GM18507 (cell line): ENCODE data around the gene WWOX.

Experiments
- DNase-seq: peaks from one replicate; pipeline ENCODE4 v3.0.0; 2011; ENCODE audit warnings: low read depth; ENCODE audit not compliant: insufficient read length; ENCODE audit errors: extremely low spot score
- FAIRE-seq: peaks from 2 replicates; lab custom pipeline; 2011; peaks lifted over from hg19 to GRCh38; lab: Jason Lieb, UNC

The WWOX gene

DNA sequence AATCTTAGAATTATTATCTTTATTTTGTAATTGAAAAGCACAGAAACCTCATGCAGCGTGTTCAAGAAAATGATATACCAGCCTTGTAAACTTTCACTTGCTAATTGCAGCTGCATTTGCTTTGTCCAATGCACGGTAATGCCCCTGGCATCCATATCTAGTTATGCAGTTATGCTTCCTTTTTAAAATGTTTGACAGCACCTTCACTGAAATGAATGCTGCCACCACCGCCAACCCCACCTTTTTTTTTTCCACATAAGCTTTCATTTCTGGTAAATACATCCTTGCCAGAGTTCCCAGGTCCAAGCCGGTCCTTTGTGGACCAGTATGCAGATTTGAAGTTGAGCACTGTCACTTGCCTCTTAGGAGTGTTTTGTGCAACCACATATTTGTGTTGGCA is 338.8 kb downstream of the WWOX start:
- no peak for DNase-seq
- no peak for FAIRE-seq

DNA sequence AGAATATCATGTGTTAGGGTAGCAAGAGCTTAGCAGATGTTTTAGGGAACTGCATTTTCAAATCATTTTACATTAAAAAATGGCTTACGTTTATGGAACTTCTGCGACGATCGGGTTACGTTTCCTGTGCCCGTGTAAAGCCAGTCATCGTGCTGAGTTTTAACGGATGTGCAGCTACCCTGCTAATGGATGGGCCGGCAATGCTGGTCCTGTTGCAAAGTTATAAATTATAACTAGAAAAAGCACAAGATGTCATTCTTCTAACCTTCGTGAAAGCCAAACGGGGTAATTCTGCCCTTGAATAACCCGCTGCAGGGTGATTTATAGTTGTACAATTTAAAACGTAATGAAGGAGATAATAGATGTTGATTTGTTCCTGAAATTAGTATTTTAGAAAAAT is 339.2 kb downstream of the WWOX start:
- DNase-seq = no peak
- FAIRE-seq = no peak

DNA sequence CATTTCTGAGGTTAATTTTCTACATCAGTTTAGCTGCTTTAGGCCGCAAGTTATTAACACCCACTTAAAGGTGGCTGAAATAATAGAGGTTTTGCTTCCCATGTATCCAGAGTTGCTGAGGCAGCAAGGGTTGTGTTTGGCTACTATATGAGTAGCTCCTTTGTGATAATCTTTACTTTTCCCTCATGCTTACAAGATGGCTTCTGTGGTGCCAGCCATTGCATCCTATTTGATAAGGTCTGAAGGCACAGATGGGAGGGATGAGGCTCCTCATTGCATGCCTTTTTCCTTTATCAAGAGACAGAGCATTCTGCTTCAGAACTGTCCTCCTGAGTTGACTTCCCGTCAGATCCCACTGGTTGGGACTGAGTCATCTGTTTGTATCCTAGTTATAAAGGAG is 340.2 kb downstream of the WWOX start:
- DNase-seq (no peak), FAIRE-seq (no peak)

DNA sequence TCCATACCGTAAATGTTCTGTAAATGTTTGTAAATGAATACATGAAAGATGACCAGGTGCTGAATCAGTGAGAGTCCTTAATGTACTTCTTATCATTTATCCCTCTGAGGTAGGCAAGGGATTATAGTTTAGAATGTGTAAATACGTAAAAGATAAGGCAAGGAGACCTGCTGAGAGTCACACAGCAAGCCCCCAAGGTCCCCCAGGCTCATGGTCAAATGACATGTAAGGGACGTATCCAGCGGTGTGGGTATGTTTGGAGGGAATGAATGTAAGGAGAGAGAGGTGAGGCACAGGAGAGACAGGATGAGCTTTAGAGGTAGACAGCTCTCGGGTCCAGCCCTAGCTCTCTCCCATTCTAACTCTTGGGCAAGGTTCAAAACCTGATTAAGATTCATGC is 341.8 kb downstream of the WWOX start:
- FAIRE-seq = no peak
- no peak for DNase-seq

DNA sequence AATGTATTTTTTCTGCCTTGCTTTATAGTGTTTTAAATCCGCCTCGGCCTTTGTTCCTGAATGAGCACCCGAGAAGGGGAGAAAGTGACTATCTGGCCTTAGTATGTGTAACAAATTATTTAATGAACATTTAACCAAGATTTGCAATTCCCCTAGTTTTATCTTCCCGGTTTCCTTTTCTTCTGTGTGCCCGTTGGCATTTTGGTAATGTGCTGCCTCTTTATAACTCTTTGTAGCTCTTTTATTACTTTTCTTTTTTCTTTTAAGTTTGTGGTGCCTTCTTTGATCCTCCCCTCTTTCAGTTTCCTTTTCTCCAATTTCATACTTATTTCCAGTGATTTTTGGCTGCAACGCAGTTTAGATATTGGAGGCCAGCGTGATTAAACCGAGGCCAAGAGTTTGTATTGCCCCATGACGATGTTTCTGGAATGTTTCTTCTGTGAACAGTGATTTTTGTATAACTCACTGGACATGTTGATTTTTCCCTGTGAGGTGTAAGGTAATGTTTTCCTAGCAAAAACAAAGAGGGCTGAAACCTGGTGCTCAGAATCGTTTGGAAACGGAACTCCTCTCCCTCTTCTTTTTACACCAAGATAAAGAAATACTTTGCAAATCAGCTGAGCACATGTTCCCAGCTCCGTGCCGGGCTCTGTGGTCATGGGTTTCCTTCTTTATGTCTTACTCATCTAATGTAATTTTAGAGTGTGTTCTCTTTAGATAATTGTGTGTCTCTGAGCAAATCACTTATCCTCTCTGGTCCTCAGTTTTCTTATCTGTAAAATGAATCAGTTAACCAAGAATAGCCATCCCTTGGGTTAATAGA is 344.3 kb downstream of the WWOX start:
- FAIRE-seq (no peak), DNase-seq (no peak)

DNA sequence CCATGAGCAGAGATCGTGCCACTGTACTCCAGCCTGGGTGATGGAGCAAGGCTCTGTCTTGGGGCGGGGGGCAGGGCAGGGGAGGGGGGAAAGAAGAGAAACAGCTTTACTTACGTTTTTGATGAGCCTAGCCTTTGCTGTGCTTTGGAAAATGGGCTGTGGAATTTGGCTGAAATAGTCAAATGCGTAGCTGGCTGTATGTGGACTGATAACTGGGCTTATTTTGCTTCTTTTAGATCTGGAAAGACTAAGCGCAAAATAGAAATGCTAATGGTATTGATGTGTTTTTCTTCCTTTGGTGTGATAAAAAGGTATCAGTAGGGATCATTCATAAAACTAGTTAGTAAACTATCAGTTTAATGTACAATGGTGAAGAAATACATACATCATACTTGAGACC is 346.4 kb downstream of the WWOX start:
- DNase-seq (no peak), FAIRE-seq (no peak)

DNA sequence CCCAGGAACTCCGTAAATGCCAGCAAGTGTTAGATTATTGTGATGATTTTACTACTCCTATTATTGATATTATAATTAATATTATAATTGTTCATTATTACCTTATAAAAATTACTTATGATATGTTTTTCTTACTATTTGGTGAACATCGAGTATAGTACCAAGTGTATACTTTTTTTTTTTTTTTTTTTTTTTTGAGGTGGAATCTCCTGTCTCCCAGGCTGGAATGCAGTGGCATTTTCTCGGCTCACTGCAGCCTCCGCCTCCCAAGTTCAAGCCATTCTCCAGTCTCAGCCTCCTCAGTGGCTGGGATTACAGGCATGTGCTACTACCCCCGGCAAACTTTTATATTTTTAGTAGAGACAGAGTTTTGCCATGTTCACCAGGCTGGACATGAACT is 347.0 kb downstream of the WWOX start:
- no peak for DNase-seq
- no peak for FAIRE-seq

DNA sequence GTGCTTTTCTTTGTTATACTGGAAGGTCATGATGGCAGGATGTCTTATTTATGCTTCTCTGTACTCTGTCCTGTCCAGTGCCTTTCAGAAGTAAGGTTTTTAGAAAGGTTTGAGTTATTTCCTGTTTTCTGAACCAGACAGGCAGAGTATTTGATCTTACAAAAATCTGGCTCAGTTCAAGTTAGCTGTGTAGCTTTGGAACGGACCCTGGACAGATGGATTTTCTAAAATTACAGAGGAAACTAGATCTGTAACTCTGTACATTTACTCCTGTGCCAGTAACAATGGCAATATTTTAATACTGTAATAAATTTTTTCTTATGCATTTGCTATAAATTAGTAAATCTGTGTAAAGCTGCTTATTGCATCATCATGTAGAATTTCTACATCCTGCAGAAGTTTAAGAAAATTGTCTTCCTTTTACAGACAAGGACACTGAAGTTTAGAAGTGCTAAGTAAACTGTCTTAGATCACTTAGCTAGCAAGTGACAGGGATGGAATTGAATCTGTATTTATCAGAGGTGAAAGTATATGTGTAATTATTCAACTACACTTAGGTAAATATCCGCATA is 347.6 kb downstream of the WWOX start:
- no peak for DNase-seq
- no peak for FAIRE-seq

DNA sequence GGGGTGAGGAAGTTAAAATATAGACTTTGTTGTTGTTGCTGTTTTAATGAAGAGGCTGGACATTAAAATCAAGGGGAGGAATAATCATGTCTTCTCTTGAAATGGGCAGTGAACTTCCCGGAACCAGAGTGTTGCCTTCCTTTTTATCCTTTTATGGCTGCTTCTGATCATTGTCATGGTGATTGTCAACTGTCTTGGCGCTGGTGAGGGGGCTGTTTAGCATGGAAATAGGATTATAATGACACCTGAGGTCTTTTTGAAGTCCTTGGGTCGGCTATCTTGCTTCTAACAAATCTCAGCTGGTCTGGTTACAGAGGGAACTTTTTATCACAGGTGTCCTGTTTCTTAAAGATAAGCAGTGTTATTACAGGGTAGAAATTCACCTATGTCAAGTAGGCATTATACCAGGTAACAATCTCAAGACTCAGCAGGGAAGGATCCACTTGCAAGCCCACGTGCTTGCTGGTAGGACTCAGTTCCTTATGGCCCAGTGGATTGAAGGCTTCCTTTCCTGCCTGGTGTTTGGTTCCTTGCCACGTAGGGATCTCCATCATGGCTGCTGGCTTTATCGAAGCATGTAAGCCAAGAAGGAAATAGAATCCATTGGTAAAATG is 349.3 kb downstream of the WWOX start:
- FAIRE-seq = no peak
- DNase-seq = no peak

DNA sequence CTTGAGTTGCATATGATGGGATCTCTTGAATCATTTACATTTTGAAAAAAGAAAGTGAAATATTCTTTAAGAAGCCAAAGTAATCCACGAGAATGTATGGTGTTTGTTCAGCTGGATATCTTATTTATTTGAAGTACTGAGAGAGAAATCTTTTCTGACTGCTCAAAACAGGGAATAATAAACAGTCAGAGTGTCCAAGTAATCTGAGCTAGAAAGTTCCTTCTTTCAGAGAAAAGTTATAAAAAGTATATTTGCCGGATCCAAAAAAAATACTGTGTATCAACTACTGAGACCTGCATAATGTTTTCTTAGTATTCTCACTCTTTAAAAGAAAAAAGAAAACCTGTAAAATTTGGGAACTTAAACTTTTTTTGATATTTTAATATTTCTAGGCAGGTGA is 350.8 kb downstream of the WWOX start:
- DNase-seq (no peak), FAIRE-seq (no peak)

DNA sequence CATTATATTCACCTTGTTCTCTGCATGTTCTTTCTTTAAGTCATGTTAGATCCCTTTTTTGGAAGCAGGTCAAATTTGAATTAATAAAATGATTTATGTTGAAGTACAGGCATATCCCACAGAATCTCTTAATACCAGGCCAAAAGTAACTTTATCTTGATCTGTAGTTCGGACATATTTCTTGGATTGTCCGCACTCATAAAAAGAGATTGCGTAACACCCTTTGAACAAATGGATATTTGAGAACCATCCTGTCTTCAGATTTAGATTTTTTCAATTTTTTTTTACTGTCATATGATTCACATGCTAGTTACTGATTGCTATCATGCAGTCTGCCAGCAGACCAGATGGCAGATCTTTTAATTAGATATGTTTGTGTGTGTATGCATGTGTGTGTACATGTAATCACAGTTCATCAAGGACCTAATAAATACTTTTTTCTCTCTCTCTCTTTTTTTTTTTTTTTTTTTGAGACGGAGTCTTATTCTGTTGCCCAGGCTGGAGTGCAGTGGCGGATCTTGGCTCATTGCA is 352.6 kb downstream of the WWOX start:
- no peak for DNase-seq
- no peak for FAIRE-seq

DNA sequence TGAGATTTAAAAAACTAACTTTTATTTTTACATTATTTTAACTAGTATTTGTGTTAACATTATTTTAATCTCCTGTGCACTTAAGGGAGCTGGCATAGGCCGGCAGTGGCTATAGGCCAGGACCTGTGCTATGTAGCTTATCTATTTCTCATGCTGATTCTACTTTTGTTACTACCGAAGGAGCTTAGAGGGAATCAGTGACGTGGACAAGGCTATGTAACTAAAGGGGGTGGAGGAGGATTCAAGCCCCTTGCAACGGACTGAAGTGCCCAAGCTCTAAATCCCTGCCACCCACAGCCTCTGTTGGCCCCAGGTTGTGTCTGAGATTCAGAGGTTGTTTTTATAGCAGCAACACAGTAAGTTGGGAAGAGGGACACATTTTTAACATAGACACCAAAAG is 356.4 kb downstream of the WWOX start:
- DNase-seq (no peak), FAIRE-seq (no peak)

DNA sequence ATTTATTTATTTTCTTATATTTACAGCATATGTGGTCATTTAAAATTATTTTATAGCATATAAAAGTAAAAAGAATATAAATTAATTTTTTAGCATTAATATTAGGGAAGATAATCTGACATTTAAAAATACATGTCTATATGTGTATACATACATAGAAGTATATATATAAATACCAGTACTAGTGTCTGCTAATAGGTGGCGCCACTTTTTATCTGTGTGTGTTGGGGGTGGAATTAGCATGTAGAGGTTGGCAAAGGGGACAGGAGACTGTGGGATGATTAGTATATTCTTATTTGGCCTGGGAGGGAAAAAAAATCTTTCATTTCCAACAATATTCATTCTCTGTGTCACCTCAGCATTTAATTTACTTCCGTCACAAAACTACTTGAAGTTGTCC is 359.1 kb downstream of the WWOX start:
- no peak for DNase-seq
- no peak for FAIRE-seq

DNA sequence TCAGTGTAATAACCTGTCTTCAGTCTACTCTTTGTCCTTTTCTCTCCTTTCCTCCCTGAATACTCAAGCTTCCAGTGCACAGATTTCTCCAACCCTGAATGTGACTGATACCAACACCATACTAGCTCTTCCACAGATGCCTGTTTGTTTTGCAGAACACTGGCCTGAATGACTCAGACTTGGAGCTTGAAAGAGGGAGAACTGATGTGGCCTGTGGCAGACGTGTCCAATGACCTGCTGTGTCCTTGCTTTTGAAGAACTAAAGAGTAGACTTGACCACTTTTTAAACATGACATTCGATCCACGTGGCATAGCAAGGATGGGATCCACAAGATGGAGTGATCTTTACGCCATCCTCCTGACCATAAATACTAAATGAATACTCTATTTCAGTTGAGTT is 361.0 kb downstream of the WWOX start:
- DNase-seq (no peak), FAIRE-seq (no peak)

DNA sequence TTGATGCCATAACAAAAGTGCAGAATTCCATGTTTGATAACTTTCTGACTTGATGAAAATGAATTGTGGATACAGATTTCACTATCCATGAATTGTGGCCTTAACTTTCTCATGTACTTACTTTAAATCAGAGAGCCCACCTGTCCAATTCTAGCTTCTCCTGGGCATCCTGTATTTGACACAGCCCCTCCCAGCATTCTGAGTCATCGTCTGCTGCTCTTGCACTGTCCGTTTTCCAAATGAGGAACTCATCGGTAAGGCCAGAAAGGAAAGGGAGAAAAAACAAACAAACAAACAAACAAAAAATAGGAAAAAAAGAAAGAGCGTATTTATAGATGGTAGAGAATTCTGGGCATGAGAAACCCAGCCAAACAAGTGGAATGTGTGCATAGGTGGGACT is 361.6 kb downstream of the WWOX start:
- FAIRE-seq = no peak
- no peak for DNase-seq

DNA sequence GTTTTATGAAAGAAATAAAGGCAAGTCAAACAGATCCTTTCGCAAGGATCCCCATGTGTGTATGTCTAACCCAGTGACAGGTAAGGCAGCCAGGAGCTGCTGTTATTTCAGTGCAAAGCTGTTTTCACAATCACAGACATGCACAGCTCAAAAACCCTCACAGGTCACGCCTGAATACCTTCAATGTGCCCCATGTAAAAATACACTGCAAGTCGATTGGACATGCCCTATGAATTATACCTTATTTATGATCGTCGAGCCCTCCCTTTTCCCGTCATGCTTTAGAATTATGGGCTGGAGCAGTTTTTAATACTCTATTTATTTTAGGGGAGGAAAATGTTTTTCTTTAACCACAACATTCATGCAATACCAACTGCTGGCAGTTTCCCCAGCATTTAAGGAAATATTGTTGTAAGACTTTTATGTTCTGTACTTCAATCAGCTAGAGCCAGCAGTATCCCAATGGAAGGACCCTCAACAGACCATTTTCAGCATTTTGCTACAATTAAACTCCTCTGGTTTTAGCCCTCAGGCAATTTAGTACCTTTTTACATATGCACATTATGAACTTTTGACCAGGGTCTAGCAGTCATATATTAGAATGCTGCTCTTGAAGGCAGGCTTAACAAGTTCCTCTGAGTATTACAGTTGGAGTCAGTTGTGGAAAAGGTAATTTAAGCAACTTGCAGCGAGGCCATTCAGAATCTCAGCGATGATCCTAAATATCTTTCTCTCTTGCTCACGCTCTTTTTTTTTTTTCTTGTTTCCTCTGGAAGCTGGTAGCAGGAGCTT is 362.2 kb downstream of the WWOX start:
- DNase-seq (no peak), FAIRE-seq (no peak)

DNA sequence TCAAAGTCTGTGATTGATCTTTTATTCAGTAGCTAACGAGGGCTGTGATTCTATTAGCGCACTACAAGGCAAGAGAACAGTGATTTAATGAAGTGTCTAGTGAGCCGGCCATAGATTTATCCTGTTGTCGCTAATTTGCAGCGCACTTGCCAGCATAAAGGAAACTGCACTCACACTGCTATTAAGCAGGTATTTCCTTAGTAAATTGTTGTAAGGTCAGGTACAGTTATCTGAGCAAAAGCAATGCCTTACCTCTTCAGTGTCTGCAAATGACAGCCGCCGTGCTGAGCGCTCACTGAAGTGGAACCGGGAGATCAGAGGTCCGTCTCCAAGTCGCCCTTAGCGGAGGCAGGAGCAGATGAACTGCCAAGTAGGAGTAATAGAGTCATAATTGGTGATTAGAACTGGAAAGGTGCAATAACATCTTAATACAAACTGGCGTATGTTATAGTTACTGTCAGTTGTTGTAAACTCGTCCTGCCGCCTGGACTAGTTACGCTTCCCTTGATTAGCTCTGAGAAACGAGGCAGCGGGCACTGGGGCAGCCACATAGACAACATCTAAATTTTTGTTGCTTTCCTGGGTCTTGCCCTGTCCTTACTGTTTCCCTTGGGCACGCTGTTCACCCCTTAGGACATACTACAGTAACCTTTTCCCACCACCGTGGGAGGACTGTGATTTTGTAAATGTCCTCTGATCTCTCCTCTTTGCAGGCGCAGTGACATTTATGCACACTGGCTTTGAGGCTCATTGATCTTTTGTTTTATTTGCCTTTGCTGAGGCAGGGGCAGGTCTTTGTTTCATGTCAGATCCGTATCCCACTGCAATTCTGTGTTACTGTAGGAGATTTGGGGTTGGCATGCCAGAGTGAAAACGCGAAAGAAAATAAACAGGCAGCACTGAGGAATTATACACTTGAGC is 363.1 kb downstream of the WWOX start:
- DNase-seq (no peak), FAIRE-seq (no peak)

DNA sequence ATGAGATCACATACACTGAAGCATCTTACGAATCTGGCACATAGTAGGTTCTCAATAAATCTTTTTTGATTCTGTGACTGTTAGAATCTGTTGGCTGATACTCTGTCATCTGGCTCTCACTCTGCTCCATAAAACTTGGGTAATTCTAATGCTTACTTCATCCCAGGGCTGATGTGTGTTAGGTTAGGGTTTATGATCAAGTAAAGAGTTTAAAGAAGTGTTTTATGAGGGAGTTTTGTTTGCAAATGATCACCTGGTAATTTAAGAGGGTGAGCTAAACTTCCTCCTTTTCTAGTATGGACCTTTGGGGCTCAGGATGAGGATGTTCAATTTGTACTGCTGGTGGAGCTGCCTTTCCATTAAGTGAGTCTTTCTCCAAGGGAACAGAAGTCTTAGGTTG is 364.1 kb downstream of the WWOX start:
- FAIRE-seq = no peak

DNA sequence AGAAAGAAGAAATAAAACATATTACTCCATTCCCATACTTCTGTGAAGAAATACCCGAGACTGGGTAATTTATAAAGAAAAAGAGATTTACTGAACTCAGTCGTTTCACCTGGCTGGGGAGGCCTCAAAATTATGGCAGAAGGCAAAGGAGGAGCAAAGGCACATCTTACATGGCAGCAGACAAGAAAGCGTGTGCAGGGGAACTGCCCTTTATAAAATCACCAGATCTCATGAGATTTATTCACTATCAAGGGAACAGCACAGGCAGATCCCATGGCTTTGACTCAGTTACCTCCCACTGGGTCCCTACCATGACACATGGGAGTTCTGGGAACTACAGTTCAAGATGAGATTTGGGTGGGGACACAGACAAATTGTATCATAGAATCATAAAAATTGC is 365.4 kb downstream of the WWOX start:
- no peak for FAIRE-seq
- no peak for DNase-seq

More for the DNA sequence above, 364.1 kb downstream of the WWOX start:
- no peak for DNase-seq
